DMS153 (cell line): ENCODE data around the gene SOCS4.
"Not testable (repeated sequence)": the region's sequence is repeated elsewhere in the genome, so short reads cannot be mapped to it uniquely, and the experiment has no call there.

Experiments used
- DNase-seq: peaks from one replicate; lab custom pipeline; 2025; lab: John Stamatoyannopoulos, UW

SOCS4 gene

GRCh38 chr14:55051423-55052268 is 24.6 kb downstream of the SOCS4 start, which contains the start of gene MAPK1IP1L:
Gene MAPK1IP1L, plus strand, starts transcription at chr14:55051647. Its CDS starts 10,037 bp downstream, at chr14:55061684.
- DNase-seq, result peak; percentile 84

GRCh38 chr14:55052269-55052930 is 25.4 kb downstream of the SOCS4 start:
- DNase-seq, result no peak

GRCh38 chr14:55053018-55053417 is 26.0 kb downstream of the SOCS4 start:
- no peak for DNase-seq

- no peak for DNase-seq
Measured at GRCh38 chr14:55053500-55053899, 26.5 kb downstream of the SOCS4 start.

GRCh38 chr14:55054098-55054497 is 27.1 kb downstream of the SOCS4 start:
- DNase-seq, result no peak

GRCh38 chr14:55057919-55058318 is 30.9 kb downstream of the SOCS4 start:
- DNase-seq, result no peak

- no peak for DNase-seq
Measured at GRCh38 chr14:55059333-55059732, 32.3 kb downstream of the SOCS4 start.

- no peak for DNase-seq
Measured at GRCh38 chr14:55062517-55063351, 35.7 kb downstream of the SOCS4 start.

- not testable (repeated sequence) for DNase-seq
Measured at GRCh38 chr14:55064896-55065295, 37.9 kb downstream of the SOCS4 start.

- DNase-seq, result no peak
Measured at GRCh38 chr14:55065411-55065810, 38.4 kb downstream of the SOCS4 start.

GRCh38 chr14:55066223-55066622 is 39.2 kb downstream of the SOCS4 start:
- no peak for DNase-seq

GRCh38 chr14:55070981-55071411 is 44.0 kb downstream of the SOCS4 start:
- DNase-seq, result no peak

GRCh38 chr14:55071870-55072640 is 45.0 kb downstream of the SOCS4 start:
- no peak for DNase-seq

- no peak for DNase-seq
Measured at GRCh38 chr14:55073856-55074255, 46.8 kb downstream of the SOCS4 start.

GRCh38 chr14:55074662-55075061 is 47.6 kb downstream of the SOCS4 start:
- DNase-seq, result no peak

- no peak for DNase-seq
Measured at GRCh38 chr14:55075628-55076175, 48.7 kb downstream of the SOCS4 start.

- DNase-seq, result no peak
Measured at GRCh38 chr14:55077170-55078151, 50.4 kb downstream of the SOCS4 start.

GRCh38 chr14:55079961-55080360 is 52.9 kb downstream of the SOCS4 start:
- not testable (repeated sequence) for DNase-seq

GRCh38 chr14:55084401-55085059 is 57.5 kb downstream of the SOCS4 start:
- no peak for DNase-seq
